OCI-LY1 (cell line): ENCODE results near the gene ZFYVE27.

Source experiments
- H2AFZ ChIP-seq: fragments of 200-600 bp; sonication (generic), shearing (Covaris generic); 2 replicates; pipeline ENCODE4 v1.6.0; 2014; ENCODE audit warnings: antibody characterized with exemption, mild to moderate bottlenecking, low read length
- H3F3A ChIP-seq: fragments of 200-600 bp; sonication (generic), shearing (Covaris generic); 2 replicates; pipeline ENCODE4 v1.6.0; 2014; ENCODE audit warnings: mild to moderate bottlenecking, antibody characterized with exemption, low read length, moderate library complexity; ENCODE audit not compliant: insufficient read depth
- H3K27ac ChIP-seq: fragments of 200-600 bp; sonication (generic); 2 replicates; pipeline ENCODE4 v1.5.1; 2014; ENCODE audit warnings: low read length, mixed run types, mild to moderate bottlenecking, low read depth; ENCODE audit not compliant: poor library complexity, severe bottlenecking
- H3K27me3 ChIP-seq: fragments of 200-600 bp; sonication (generic); 2 replicates; pipeline ENCODE4 v1.6.0; 2014; ENCODE audit warnings: antibody characterized with exemption, mild to moderate bottlenecking, low read length, moderate library complexity; ENCODE audit not compliant: insufficient read depth
- H3K36me3 ChIP-seq: fragments of 200-600 bp; sonication (generic); 2 replicates; pipeline ENCODE4 v1.6.1; 2014; ENCODE audit warnings: mild to moderate bottlenecking, antibody characterized with exemption, low read length, moderate library complexity, mixed read lengths; ENCODE audit not compliant: insufficient read depth
- H3K4me1 ChIP-seq: fragments of 200-600 bp; sonication (generic); 2 replicates; pipeline ENCODE4 v1.5.1; 2014; ENCODE audit warnings: mild to moderate bottlenecking, low read length, moderate library complexity; ENCODE audit not compliant: insufficient read depth, severe bottlenecking
- H3K4me2 ChIP-seq: fragments of 200-600 bp; sonication (generic), shearing (Covaris generic); 2 replicates; pipeline ENCODE4 v1.6.1; 2014; ENCODE audit warnings: low read length
- H3K4me3 ChIP-seq: fragments of 200-600 bp; sonication (generic); 2 replicates; pipeline ENCODE4 v1.5.1; 2014; ENCODE audit warnings: low read length, low read depth, mild to moderate bottlenecking, mixed read lengths; ENCODE audit not compliant: poor library complexity, severe bottlenecking
- H3K79me2 ChIP-seq: fragments of 200-600 bp; shearing (Covaris generic); 2 replicates; pipeline ENCODE4 v1.6.1; 2016; ENCODE audit warnings: mixed run types, low read length, mixed read lengths; ENCODE audit not compliant: insufficient read depth
- H3K9ac ChIP-seq: fragments of 200-600 bp; sonication (generic), shearing (Covaris generic); 2 replicates; pipeline ENCODE4 v1.6.1; 2014; ENCODE audit warnings: mild to moderate bottlenecking, low read length, mixed read lengths
- H3K9me2 ChIP-seq: fragments of 200-600 bp; sonication (generic), shearing (Covaris generic); 2 replicates; pipeline ENCODE4 v1.6.1; 2014; ENCODE audit warnings: low read depth, mild to moderate bottlenecking, low read length, mixed read lengths
- H3K9me3 ChIP-seq: fragments of 200-600 bp; shearing (Covaris generic); 2 replicates; pipeline ENCODE4 v1.6.1; 2014; ENCODE audit warnings: low read length, mixed read lengths
- H4K20me1 ChIP-seq: fragments of 200-600 bp; sonication (generic), shearing (Covaris generic); 2 replicates; pipeline ENCODE4 v1.6.0; 2016; ENCODE audit warnings: mild to moderate bottlenecking, low read length; ENCODE audit not compliant: insufficient read depth
- EZH2 ChIP-seq: fragments of 200-600 bp; sonication (generic), shearing (Covaris generic); IDR thresholded peaks from 2 replicates; pipeline ENCODE4 v1.8.0; 2017; ENCODE audit warnings: borderline replicate concordance, mixed run types, mild to moderate bottlenecking, antibody characterized with exemption, low read length, moderate library complexity, mixed read lengths
- TF ChIP-seq, protein P1 (sequence below): fragments of 200-600 bp; sonication (generic), shearing (Covaris generic); IDR thresholded peaks from 2 replicates; pipeline ENCODE4 v1.5.1; 2017; ENCODE audit warnings: mild to moderate bottlenecking, antibody characterized with exemption, low read length, moderate library complexity, mixed read lengths

ZFYVE27 gene

DNA sequence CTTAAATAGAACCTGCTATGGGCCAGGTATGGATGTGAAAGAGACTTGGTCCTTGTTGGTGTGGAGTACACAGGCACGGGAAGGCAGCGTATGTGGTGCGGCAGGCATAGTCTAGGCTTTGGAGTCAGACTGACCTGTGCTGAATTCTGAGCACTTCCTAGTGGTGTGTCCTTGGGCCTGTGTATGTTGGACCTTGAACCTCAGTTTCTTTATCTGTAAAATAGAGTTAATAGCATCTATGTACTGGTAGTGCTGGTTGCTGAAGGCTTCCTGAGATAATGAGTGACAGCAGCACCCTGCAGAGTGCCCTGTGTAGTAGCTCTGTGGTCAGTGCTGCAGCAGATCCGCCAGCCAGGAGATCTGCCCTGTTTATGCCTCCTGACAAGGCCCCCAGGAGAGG is 40.2 kb downstream of the ZFYVE27 start:
- Histone ChIP-seq H2AFZ (no peak overlapping the region), H3K27ac (no peak overlapping the region), H3F3A (no peaks in the 10 kb centered on the region), H3K79me2 (no peaks in the 10 kb centered on the region), H3K9me3 (no peaks in the 10 kb centered on the region), H3K36me3 (no peaks in the 10 kb centered on the region), H4K20me1 (no peaks in the 10 kb centered on the region), H3K4me2 (no peak overlapping the region), H3K9me2 (no peaks in the 10 kb centered on the region), H3K9ac (no peak overlapping the region), H3K4me3 (no peak overlapping the region), H3K4me1 (no peaks in the 10 kb centered on the region), H3K27me3 (no peaks in the 10 kb centered on the region)
- TF ChIP-seq, protein P1, sequence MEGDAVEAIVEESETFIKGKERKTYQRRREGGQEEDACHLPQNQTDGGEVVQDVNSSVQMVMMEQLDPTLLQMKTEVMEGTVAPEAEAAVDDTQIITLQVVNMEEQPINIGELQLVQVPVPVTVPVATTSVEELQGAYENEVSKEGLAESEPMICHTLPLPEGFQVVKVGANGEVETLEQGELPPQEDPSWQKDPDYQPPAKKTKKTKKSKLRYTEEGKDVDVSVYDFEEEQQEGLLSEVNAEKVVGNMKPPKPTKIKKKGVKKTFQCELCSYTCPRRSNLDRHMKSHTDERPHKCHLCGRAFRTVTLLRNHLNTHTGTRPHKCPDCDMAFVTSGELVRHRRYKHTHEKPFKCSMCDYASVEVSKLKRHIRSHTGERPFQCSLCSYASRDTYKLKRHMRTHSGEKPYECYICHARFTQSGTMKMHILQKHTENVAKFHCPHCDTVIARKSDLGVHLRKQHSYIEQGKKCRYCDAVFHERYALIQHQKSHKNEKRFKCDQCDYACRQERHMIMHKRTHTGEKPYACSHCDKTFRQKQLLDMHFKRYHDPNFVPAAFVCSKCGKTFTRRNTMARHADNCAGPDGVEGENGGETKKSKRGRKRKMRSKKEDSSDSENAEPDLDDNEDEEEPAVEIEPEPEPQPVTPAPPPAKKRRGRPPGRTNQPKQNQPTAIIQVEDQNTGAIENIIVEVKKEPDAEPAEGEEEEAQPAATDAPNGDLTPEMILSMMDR = no peak
- no peak for TF ChIP-seq EZH2

DNA sequence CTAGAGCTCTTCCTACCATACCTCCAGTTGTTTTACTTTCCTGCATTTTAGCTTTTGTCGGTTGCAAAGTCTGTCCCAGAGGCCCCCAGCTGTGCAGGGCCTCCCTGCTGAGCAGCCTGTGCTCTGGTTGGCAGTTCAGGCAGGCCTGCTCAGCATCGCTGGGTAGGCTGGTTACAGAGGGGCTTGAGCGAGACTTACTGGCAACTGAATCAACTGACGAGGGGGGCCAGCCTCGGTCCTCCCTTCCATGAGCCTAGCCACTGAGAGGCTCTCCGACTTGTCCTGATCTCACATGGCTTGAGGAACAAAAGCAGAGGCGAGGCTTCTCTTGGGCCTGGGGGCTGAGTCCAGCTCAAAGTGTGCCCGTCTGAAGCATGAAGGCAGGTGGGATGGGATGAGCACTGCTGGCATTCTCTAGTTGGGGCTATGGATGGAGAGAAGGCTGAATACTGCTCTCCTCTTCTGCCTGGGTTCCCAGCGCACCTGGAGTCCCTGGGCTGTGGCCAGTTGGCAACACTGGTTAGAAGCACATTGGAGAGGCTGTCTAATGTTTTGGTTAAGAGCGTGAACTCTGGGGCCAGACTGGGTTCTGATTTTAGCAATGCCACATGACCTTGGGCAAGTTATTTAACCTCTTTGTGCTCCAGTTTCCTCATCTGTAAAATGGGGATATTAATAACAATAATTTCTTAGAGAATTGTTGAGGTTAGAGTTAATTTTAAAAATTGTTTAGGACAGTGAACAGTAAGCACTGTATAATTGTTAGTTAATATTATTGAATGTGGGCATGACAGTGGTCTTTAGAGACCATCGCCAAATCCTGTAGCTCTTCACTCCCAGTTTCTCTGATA is 41.7 kb downstream of the ZFYVE27 start:
- TF ChIP-seq, protein P1 = no peak
- TF ChIP-seq EZH2 = no peak
- H3K27ac ChIP-seq = no peak overlapping the region
- H3K4me2 ChIP-seq = no peak overlapping the region
- H3K27me3 ChIP-seq = no peaks in the 10 kb centered on the region
- no peaks in the 10 kb centered on the region for H3K79me2 ChIP-seq
- no peaks in the 10 kb centered on the region for H3F3A ChIP-seq
- H3K4me1 ChIP-seq = no peaks in the 10 kb centered on the region
- no peaks in the 10 kb centered on the region for H3K9me2 ChIP-seq
- H3K4me3 ChIP-seq = no peak overlapping the region
- H3K9ac ChIP-seq = no peak overlapping the region
- no peaks in the 10 kb centered on the region for H3K9me3 ChIP-seq
- no peak overlapping the region for H2AFZ ChIP-seq
- no peaks in the 10 kb centered on the region for H3K36me3 ChIP-seq
- H4K20me1 ChIP-seq = no peaks in the 10 kb centered on the region

DNA sequence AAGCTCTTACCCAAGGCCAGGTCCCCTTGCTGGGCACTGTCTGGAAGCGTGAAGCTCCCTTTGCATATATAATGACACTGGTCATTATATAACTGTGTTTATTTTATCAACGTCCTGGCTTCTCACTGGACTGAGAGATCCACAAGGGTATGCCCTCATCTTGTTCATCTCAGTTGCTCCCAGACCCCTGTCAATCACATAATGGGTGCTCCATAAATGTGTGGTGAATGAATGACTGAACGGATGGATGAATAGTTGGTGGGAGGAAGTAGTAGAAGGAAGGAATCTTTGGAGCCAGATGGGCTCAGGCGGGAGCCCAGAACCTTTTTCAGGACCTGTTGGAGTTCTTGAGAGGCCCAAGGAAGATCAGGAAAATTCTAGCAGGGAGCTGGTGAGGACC is 42.6 kb downstream of the ZFYVE27 start:
- Histone ChIP-seq H3K4me1 (no peaks in the 10 kb centered on the region), H3K27me3 (no peaks in the 10 kb centered on the region), H3K27ac (no peak overlapping the region), H3K9ac (no peak overlapping the region), H2AFZ (no peak overlapping the region), H3K79me2 (no peaks in the 10 kb centered on the region), H3K4me3 (no peak overlapping the region), H3K9me2 (no peaks in the 10 kb centered on the region), H4K20me1 (no peaks in the 10 kb centered on the region), H3K4me2 (no peak overlapping the region), H3F3A (no peaks in the 10 kb centered on the region), H3K9me3 (no peaks in the 10 kb centered on the region), H3K36me3 (no peaks in the 10 kb centered on the region)
- TF ChIP-seq, protein P1 = no peak
- TF ChIP-seq EZH2 = no peak
